Measurements from ENCODE around the gene ARID3A.

DNA sequence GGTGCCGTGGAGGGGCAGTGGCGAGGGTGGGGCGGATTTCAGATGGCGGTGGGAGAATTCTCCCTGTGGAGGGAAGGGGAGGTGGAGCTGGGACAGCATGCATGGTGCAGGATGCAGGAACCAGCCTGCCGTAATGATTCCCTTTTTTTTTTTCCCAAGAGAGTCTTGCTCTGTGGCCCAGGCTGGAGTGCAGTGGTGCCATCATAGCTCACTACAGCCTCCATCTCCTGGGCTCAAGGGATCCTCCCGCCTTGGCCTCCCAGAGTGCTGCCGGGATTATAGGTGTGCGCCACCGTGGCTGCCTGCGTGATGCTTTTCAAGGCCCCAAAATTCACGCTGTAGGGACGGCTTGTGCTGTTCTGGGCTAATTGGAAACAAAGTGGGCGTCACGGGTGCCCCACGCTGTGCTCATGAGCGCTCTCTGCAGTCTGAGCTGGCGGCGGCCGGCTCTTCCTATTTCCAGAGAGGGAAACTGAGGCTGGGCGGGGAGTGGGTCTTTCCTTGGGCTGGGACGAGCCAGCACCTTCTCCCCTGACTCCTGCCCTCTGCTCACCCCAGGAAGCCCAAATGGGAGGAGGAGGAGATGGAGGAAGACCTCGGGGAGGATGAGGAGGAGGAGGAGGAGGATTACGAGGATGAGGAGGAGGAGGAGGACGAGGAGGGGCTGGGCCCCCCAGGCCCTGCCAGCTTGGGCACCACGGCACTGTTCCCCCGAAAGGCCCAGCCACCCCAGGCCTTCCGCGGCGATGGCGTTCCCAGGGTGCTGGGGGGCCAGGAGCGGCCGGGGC, 6.2 kb downstream of the ARID3A start:
- TF ChIP-seq CTCF (IDR thresholded peaks at IDR 0.05) (no peak), POLR2A (IDR thresholded peaks at IDR 0.05) (no peak), EP300 (IDR thresholded peaks at IDR 0.05) (no peak)
